Fibroblast of skin of left biceps (primary cell): ENCODE results near the gene MEF2A.

Experiments
- DNase-seq, 2 experiments: peaks; one replicate each; pipeline ENCODE4 v3.0.0-alpha.2; 2013; ENCODE audit warnings: low read depth in 2 of 2

Gene MEF2A

GRCh38 chr15:99605990-99606389 is 40.2 kb downstream of the MEF2A start:
- DNase-seq: no peak

DNA sequence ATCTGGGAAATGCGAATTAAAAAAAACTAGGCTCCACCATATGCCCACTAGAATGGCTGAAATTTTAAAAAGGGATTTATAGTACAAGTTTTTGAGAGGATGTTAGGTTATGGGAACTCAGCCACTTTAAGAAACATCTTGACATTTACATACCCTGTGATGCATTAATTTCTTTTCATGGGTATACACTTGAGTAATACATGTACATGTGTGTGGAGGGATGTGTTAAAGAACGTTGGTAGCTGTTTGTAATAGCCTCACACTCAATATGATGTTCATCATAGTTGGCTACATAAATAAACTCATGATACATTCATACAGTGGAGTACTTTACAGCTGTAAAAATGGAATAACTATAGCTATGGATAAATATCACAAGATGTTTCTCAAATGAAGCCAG is 40.9 kb downstream of the MEF2A start:
- DNase-seq: no peak

DNA sequence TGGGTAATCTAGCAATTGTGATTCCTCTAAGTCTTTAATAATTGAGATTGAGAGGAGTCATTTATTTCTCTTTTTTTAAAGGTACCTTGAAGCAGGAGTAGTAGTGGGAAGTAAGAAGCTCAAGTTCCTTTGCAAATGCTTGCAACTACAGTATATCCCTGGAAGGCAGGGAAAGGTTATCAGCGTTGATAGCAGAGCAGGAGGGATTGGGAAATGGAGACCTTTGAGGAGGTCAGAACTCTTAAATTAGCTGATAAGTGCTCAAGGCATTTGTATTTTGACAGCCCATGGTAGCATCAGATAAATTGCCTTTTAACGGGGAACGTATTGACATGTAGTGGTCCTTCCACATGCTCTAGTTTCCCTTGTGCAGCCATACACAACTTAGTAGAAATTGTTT is 47.7 kb downstream of the MEF2A start:
- DNase-seq: no peak

DNA sequence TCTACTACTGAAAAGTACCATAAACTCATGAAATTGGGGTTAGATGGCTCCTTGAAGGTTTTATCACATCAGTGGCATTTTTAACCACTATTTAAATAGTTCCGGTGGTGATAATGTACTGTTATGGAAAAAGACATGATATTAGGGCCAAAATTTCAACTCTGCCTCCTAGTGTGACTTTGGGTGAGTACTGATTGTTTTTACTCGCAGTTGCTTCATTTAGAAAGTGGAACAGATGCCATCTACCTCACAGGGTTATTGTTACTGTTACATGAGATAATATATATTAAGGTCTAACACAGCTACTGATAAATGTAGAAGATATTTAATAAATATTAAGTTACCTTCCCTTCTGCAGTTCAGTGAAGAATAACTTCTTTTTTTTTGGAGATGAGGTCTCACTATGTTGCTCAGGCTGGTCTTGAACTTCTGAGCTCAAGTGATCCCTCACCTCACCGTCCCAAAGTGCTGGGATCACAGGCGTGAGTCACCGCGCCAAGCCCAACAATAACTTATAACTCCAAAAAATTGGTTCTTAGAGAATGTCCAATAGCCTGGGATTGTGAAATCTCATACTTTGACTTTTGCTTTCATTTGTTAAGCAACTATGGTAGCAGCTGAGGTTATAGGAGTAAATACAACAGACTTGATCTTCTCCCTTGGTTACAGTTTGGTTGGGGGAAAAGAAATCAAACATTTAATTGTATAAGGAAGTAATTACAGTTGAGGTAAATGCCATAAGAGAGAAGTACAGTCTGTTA is 48.3 kb downstream of the MEF2A start:
- DNase-seq: no peak

- no peak for DNase-seq
Measured at GRCh38 chr15:99614749-99615288, 49.0 kb downstream of the MEF2A start.

- no peak for DNase-seq
Measured at GRCh38 chr15:99615460-99615859, 49.7 kb downstream of the MEF2A start.

DNA sequence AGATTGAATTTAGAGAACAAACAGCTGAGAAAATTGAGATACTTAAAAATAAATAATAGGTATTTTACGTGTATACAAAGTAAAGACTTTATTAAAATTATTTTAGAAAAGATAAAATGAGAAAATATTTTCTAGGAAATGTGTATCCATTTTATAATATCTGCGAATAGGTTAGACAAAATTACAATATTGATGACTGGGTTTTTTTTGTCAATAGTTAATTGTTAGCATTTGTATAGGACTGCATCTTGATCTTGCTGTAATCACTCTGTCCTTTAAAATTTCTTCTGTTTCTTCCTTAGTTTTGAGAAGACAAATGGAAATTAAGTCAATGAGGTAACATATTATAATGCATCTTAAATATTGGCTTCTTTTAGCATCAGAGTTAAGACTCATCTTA is 50.3 kb downstream of the MEF2A start:
- DNase-seq: no peak

DNA sequence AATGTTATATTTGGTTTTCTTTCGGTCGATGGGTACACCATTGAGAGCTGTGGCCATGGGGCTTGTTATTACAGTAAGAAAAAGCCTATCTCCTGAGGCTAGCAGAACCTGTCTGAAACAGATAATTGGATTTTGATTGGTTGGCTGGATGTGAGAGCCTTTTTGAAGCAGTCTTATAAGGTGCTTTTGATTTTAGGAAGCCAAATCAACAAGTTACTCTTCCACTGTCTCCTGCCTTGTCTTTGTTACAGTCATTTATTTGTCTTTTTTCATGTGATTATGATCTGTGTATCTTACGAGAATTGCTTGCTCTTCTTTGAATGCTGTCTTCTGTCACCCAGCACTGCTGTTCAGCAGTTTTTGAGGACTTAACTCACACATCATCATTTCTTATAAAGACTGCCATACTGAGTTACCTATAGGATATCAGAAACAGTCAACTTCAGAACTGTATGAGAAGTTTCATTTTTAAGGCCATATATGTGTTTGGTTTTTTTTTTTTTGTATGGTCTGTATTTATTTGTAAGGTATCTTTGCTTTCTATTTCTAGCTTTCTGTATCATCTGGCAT is 51.1 kb downstream of the MEF2A start:
- no peak for DNase-seq

GRCh38 chr15:99618941-99619411 is 53.2 kb downstream of the MEF2A start:
- DNase-seq: no peak

GRCh38 chr15:99619712-99620111 is 53.9 kb downstream of the MEF2A start:
- DNase-seq: no peak

GRCh38 chr15:99620178-99620577 is 54.4 kb downstream of the MEF2A start:
- DNase-seq: no peak

- DNase-seq: no peak
Measured at GRCh38 chr15:99621767-99622166, 56.0 kb downstream of the MEF2A start.

GRCh38 chr15:99628374-99629001 is 62.7 kb downstream of the MEF2A start:
- DNase-seq: no peak

GRCh38 chr15:99630607-99631131 is 64.9 kb downstream of the MEF2A start:
- DNase-seq: no peak

DNA sequence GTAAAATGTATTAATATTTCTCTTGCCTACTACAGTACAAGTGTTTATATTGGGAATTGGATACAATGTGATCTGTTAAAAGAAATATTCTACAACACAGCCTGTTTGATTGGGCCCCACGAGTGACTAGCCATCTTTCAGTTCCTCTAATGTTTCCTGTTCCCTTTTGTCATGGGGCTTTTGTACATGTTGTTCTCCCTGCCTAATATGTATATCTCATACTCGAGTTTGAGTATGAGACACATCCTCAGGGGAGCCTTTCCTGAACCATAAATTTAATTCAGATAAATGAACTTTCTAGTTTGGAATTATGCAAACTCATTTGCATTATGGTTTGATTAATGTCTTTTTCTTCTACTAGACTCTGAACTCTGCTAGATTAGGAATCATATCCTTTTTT is 65.5 kb downstream of the MEF2A start:
- DNase-seq: no peak

GRCh38 chr15:99632521-99632920 is 66.7 kb downstream of the MEF2A start:
- DNase-seq: no peak

GRCh38 chr15:99633655-99634054 is 67.9 kb downstream of the MEF2A start:
- DNase-seq: no peak

- DNase-seq: no peak
Measured at GRCh38 chr15:99634576-99634975, 68.8 kb downstream of the MEF2A start.

- no peak for DNase-seq
Measured at GRCh38 chr15:99635145-99635544, 69.4 kb downstream of the MEF2A start.

DNA sequence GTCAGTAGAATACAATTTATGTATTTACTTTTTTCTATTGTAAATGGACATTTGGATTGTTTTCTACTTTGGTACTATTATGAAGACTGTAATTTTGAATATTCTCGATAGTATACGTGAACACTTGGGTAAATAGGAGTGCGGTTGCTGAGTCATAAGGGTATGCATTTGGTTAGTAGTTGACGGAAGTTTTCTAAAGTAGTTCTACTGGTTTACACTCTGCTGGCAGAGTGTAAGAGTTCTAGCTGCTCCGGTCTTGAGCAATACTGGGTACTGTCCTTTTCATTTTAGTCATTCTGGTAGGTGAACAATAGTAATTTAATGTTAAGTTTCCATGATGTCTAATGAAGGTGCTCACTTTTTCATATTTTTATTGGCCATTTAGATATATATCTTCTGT is 70.0 kb downstream of the MEF2A start:
- no peak for DNase-seq

- DNase-seq: no peak
Measured at GRCh38 chr15:99644913-99645542, 79.2 kb downstream of the MEF2A start.

DNA sequence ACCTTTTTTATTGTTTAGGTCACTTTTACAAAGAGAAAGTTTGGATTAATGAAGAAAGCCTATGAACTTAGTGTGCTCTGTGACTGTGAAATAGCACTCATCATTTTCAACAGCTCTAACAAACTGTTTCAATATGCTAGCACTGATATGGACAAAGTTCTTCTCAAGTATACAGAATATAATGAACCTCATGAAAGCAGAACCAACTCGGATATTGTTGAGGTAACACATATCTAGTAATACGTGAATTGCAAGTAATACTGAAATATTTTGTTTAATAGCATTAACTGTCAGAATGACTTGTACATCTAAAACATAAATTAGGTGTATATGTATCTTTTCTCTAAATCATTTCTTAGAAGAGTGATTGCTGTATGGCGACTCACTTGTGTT is 79.8 kb downstream of the MEF2A start:
- DNase-seq: no peak
